Measurements from ENCODE around the gene LTB.
"Not testable (repeated sequence)": the region's sequence is repeated elsewhere in the genome, so short reads cannot be mapped to it uniquely, and the experiment has no call there.

LTB gene

DNA sequence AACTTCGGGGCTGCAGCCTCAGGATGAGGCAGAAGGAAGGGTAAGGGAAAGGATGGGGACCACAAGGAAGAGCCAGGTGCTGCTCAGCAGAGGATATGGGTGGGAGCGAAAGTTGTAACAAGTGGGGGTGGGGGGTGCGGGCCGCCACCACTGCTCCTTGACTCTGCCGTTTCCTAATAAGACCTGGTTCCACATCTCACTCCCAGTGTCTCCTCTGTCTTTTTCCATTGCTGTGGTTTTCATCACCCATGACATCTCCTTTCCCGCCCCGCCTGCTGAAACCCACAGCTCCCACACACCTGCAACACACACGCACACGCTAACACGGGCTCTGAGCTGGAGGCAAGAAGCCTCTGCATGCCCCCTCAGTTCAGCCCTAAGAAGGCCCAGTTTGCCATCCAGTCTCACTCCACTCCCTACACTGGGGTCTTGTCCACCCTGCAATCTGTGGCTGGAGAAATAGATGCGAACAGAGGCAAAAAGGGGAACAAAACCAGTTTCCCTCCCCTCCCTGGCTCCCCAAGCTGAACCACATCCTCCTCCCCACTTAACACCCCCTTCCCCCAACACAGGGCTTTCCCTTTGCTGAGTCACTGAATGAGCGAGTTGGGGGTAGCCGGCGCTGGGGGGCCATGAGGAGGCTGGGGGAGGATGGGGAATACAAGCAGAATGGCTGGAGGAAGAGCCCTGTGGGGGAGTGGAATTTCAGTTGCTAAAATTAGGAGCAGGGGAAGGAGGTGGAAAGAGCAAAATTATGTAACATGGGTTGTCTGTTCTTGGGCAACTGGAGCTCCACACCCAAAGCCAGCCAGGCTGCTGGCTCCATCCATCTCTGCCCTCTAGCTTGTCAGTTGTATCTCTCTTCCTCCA lies 23.4 kb downstream of the LTB start:
- H3K36me3 ChIP-seq (ENCODE audit: control insufficient read depth, insufficient read depth, low read length), result peaks cover 36% of the 10 kb centered on the region
- peak overlapping the region; percentile 97 for H3K27ac ChIP-seq (ENCODE audit: low read depth, low read length, severe bottlenecking)
- H3K9me3 ChIP-seq (ENCODE audit: control insufficient read depth, low read length), result no peaks in the 10 kb centered on the region
- peaks cover 40% of the 10 kb centered on the region for H3K4me1 ChIP-seq (ENCODE audit: control insufficient read depth, insufficient read depth, low read length, poor library complexity, severe bottlenecking)
- 95 to 97% methylated on average over 6 to 7 of the region's 14 CpGs for WGBS, 2 experiments (ENCODE audit: insufficient coverage in 2 of 2)
- H3K4me3 ChIP-seq (ENCODE audit: extremely low read depth, insufficient read depth, low read length, poor library complexity, severe bottlenecking), result no peak overlapping the region

DNA sequence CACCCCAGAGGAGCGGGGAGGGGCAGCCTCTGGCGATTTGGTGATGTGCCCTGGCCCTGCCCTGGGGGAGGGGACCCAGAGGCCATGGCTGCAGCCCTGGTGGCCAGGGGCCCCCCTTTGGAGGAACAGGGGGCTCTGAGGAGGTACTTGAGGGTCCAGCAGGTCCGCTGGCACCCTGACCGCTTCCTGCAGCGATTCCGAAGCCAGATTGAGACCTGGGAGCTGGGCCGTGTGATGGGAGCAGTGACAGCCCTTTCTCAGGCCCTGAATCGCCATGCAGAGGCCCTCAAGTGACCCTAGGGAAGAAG lies 24.0 kb downstream of the LTB start:
- no peaks in the 10 kb centered on the region for H3K9me3 ChIP-seq (ENCODE audit: control insufficient read depth, low read length)
- no peak overlapping the region for H3K4me3 ChIP-seq (ENCODE audit: extremely low read depth, insufficient read depth, low read length, poor library complexity, severe bottlenecking)
- H3K36me3 ChIP-seq (ENCODE audit: control insufficient read depth, insufficient read depth, low read length), result peaks cover 42% of the 10 kb centered on the region
- H3K4me1 ChIP-seq (ENCODE audit: control insufficient read depth, insufficient read depth, low read length, poor library complexity, severe bottlenecking), result peaks cover 35% of the 10 kb centered on the region
- 91 to 95% methylated on average over 7 to 8 of the region's 8 CpGs for WGBS, 2 experiments (ENCODE audit: insufficient coverage in 2 of 2)
- peak overlapping the region; percentile 36 for H3K27ac ChIP-seq (ENCODE audit: low read depth, low read length, severe bottlenecking)

- Histone ChIP-seq H3K9me3 (ENCODE audit: control insufficient read depth, low read length) (no peaks in the 10 kb centered on the region), H3K36me3 (ENCODE audit: control insufficient read depth, insufficient read depth, low read length) (peaks cover 45% of the 10 kb centered on the region), H3K27ac (ENCODE audit: low read depth, low read length, severe bottlenecking) (no peak overlapping the region), H3K4me1 (ENCODE audit: control insufficient read depth, insufficient read depth, low read length, poor library complexity, severe bottlenecking) (peaks cover 30% of the 10 kb centered on the region), H3K4me3 (ENCODE audit: extremely low read depth, insufficient read depth, low read length, poor library complexity, severe bottlenecking) (no peak overlapping the region)
- 87% methylated on average over 19 to 20 of the region's 24 CpGs for WGBS, 2 experiments (ENCODE audit: insufficient coverage in 2 of 2)
Observed at GRCh38 chr6:31557443-31558317, 24.5 kb downstream of the LTB start.

DNA sequence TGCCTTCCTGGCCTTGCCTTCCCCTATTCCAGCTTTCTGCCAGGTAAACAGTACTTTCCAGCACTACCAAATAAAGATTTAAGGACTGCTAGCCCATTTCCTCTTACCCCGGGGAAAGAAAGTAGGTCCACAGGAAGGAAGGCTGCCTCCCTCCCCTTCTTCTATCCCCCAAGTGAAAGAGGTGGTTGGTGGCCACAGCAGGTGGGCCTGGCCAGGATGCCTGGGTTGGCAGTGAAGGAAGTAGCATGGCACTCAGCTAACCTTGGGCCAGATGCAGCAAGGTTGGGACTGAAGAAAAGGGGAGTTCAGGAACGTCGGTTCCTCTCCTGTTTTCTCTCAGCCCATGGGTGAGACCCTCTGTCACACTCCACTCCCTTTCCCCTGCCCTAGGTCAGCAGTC lies 25.9 kb downstream of the LTB start:
- H3K27ac ChIP-seq (ENCODE audit: low read depth, low read length, severe bottlenecking), result no peak overlapping the region
- peaks cover 45% of the 10 kb centered on the region for H3K36me3 ChIP-seq (ENCODE audit: control insufficient read depth, insufficient read depth, low read length)
- WGBS, 2 experiments (ENCODE audit: insufficient coverage in 2 of 2), result 94 to 100% methylated on average over 2 of the region's 3 CpGs
- no peaks in the 10 kb centered on the region for H3K9me3 ChIP-seq (ENCODE audit: control insufficient read depth, low read length)
- peaks cover 30% of the 10 kb centered on the region for H3K4me1 ChIP-seq (ENCODE audit: control insufficient read depth, insufficient read depth, low read length, poor library complexity, severe bottlenecking)
- no peak overlapping the region for H3K4me3 ChIP-seq (ENCODE audit: extremely low read depth, insufficient read depth, low read length, poor library complexity, severe bottlenecking)

GRCh38 chr6:31551371-31551770 lies 30.9 kb downstream of the LTB start:
- peaks cover 56% of the 10 kb centered on the region for H3K36me3 ChIP-seq (ENCODE audit: control insufficient read depth, insufficient read depth, low read length)
- not testable (repeated sequence) for H3K27ac ChIP-seq (ENCODE audit: low read depth, low read length, severe bottlenecking); H3K9me3 ChIP-seq (ENCODE audit: control insufficient read depth, low read length); H3K4me3 ChIP-seq (ENCODE audit: extremely low read depth, insufficient read depth, low read length, poor library complexity, severe bottlenecking); H3K4me1 ChIP-seq (ENCODE audit: control insufficient read depth, insufficient read depth, low read length, poor library complexity, severe bottlenecking)
- 51 to 54% methylated on average over 4 of the region's 5 CpGs for WGBS, 2 experiments (ENCODE audit: insufficient coverage in 2 of 2)

DNA sequence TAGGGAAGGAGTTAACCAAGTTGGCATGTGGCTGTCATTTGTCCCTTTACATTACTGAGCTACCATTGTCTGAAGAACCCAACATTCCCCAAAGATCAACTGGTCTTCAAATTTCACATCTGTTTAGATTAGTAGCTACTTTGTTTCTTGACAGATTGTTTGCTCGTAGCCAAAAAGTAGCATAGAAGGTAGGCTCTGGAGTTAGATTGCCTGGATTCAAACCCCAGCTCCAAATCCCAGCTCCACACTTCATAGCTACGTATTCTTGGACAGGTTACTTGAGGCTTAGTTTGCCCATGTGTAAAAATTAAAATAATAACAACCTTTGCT lies 33.7 kb downstream of the LTB start:
- WGBS, 2 experiments (ENCODE audit: insufficient coverage in 2 of 2), result 100% methylated on average over 1 of the region's 2 CpGs; no CpG with 5 or more reads in 1 of the 2 experiments
- Histone ChIP-seq H3K9me3 (ENCODE audit: control insufficient read depth, low read length) (no peaks in the 10 kb centered on the region), H3K4me3 (ENCODE audit: extremely low read depth, insufficient read depth, low read length, poor library complexity, severe bottlenecking) (peak overlapping the region; percentile 42), H3K36me3 (ENCODE audit: control insufficient read depth, insufficient read depth, low read length) (peaks cover 37% of the 10 kb centered on the region), H3K4me1 (ENCODE audit: control insufficient read depth, insufficient read depth, low read length, poor library complexity, severe bottlenecking) (peaks cover 16% of the 10 kb centered on the region), H3K27ac (ENCODE audit: low read depth, low read length, severe bottlenecking) (no peak overlapping the region)

GRCh38 chr6:31547727-31548543 lies 34.3 kb downstream of the LTB start:
- Histone ChIP-seq H3K4me3 (ENCODE audit: extremely low read depth, insufficient read depth, low read length, poor library complexity, severe bottlenecking) (peak overlapping the region; percentile 42), H3K27ac (ENCODE audit: low read depth, low read length, severe bottlenecking) (no peak overlapping the region), H3K4me1 (ENCODE audit: control insufficient read depth, insufficient read depth, low read length, poor library complexity, severe bottlenecking) (peaks cover 16% of the 10 kb centered on the region), H3K9me3 (ENCODE audit: control insufficient read depth, low read length) (no peaks in the 10 kb centered on the region), H3K36me3 (ENCODE audit: control insufficient read depth, insufficient read depth, low read length) (peaks cover 32% of the 10 kb centered on the region)
- WGBS, 2 experiments (ENCODE audit: insufficient coverage in 2 of 2), result 87 to 95% methylated on average over 13 to 22 of the region's 24 CpGs

- Histone ChIP-seq H3K4me3 (ENCODE audit: extremely low read depth, insufficient read depth, low read length, poor library complexity, severe bottlenecking) (peak within 1 kb of the TSS; percentile 42), H3K36me3 (ENCODE audit: control insufficient read depth, insufficient read depth, low read length) (peaks cover 32% of the 10 kb centered on the region), H3K27ac (ENCODE audit: low read depth, low read length, severe bottlenecking) (peak within 1 kb of the TSS; percentile 47), H3K4me1 (ENCODE audit: control insufficient read depth, insufficient read depth, low read length, poor library complexity, severe bottlenecking) (peaks cover 16% of the 10 kb centered on the region), H3K9me3 (ENCODE audit: control insufficient read depth, low read length) (no peaks in the 10 kb centered on the region)
- WGBS, 2 experiments (ENCODE audit: insufficient coverage in 2 of 2), result 0 to 2% methylated on average over 12 to 16 of the region's 25 CpGs
Observed at GRCh38 chr6:31546958-31547726, 35.1 kb downstream of the LTB start, which contains the start of gene NFKBIL1. TSS of gene NFKBIL1 (plus strand) at chr6:31547608. CDS start at chr6:31547695, 87 bp downstream.

DNA sequence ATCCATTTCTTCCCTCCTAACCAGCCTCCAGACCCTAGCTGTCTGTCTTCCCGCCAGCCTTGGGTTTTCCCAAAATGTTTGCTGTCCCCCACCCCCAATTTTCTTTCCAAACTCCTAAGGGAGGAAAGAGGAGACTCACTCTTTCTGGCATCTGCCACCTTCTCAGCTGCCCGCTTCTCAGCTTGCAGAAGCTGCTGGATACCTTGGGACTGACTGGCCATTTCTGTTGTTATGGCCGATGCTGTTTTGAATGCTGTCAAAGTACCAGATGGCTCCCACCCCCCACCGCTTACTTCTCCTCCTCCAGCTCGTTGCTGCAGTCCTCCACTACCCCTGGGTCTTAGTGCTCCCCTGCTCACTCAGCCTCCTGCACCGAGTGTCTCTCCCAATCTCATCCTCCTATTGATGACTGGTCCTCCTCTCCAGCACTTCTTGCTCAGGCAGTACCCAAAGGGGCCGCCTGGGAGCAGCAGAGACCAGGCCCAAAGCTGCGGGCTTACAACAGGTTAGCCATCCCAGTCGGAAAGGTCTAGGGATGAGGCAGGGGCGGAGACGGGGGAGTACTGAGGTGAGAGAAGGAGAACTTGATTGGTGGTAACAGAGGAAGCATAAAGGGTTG lies 35.8 kb downstream of the LTB start, which contains the start of gene ATP6V1G2:
TSS of gene ATP6V1G2 (minus strand) at position 270 of the 619 bp plus-strand sequence. CDS start at position 221, 49 bp downstream.
- Histone ChIP-seq H3K9me3 (ENCODE audit: control insufficient read depth, low read length) (no peaks in the 10 kb centered on the region), H3K27ac (ENCODE audit: low read depth, low read length, severe bottlenecking) (peak within 1 kb of the TSS; percentile 47), H3K36me3 (ENCODE audit: control insufficient read depth, insufficient read depth, low read length) (peaks cover 29% of the 10 kb centered on the region), H3K4me3 (ENCODE audit: extremely low read depth, insufficient read depth, low read length, poor library complexity, severe bottlenecking) (peak within 1 kb of the TSS; percentile 42), H3K4me1 (ENCODE audit: control insufficient read depth, insufficient read depth, low read length, poor library complexity, severe bottlenecking) (peaks cover 16% of the 10 kb centered on the region)
- 0 to 1% methylated on average over 8 to 9 of the region's 11 CpGs for WGBS, 2 experiments (ENCODE audit: insufficient coverage in 2 of 2)

Data from mesodermal cell (in vitro differentiated cells).